ENCODE results near the gene NUP107. TPM values are rescaled to one million over a fixed set of nuclear protein-coding genes. Genes with fewer than 3 reads are reported as not detected.
"Not testable (repeated sequence)": the region's sequence is repeated elsewhere in the genome, so short reads cannot be mapped to it uniquely, and the experiment has no call there.

NUP107 gene
- total RNA-seq, result 80.7 and 86.8 TPM in 2 replicates
- long read RNA-seq, full-length matches to known transcripts, result 137 of 456 reads
- long read RNA-seq, partial matches to known transcripts, result 265 of 456 reads
- long read RNA-seq, other reads (novel, unspliced or antisense), result 54 of 456 reads

DNA sequence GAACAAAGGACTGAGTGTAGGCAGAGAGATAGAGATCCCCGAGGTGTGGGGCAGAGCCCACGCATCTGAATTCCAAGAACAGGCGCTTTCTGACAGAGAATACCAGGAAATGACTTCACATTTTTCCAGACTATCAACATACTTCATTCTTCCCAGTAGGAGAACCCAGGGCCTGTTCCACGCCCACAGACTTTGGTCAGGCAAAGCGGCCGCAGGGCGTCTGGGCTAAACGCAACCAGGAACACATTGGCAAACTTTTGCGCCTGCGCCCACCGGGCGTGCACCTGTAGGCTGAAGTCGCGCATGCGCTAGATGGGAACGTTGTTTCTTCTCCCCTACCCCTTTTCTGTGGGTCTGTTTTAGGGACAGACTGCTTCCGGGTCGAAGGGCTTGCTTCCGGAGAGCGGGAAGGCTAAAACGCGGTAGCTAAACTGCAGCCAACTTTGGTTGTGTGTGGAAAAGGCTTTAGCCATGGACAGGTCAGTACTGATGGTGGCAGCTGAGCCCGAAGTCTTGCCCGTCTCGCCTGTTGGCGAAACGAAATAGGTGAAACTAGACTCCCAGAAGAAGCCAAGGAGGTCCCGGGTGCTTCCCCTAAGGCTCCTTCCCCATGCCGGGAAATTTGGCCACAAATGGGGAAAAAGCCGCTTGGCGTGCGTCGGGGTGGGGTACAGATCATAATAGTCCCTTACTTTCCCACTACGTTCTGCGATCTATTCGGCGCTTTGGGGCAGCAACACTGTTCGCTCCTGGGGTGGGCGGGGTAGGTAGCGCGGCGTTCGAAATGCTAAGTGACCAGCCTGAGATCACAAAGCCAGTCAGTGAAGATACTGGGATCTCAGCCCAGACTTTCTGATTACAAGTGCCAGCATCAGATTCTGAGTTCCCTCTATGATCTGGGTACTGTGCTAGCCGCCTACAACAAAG lies at the start of gene NUP107:
Gene NUP107, plus strand, starts transcription at position 384 of the 927 bp plus-strand sequence. Its CDS starts 88 bp downstream, at position 472.
- Mint-ChIP-seq H3K36me3 (ENCODE audit: insufficient read depth) (peaks cover 2% of the 10 kb centered on the region), H3K27me3 (no peaks in the 10 kb centered on the region), H3K4me1 (ENCODE audit: low read depth) (peaks cover 16% of the 10 kb centered on the region), H3K9me3 (ENCODE audit: low read depth) (no peaks in the 10 kb centered on the region), H3K4me3 (ENCODE audit: low read depth) (peak within 1 kb of the TSS; percentile 97), H3K27ac (peak within 1 kb of the TSS; percentile 98)
- TF ChIP-seq, protein P1, sequence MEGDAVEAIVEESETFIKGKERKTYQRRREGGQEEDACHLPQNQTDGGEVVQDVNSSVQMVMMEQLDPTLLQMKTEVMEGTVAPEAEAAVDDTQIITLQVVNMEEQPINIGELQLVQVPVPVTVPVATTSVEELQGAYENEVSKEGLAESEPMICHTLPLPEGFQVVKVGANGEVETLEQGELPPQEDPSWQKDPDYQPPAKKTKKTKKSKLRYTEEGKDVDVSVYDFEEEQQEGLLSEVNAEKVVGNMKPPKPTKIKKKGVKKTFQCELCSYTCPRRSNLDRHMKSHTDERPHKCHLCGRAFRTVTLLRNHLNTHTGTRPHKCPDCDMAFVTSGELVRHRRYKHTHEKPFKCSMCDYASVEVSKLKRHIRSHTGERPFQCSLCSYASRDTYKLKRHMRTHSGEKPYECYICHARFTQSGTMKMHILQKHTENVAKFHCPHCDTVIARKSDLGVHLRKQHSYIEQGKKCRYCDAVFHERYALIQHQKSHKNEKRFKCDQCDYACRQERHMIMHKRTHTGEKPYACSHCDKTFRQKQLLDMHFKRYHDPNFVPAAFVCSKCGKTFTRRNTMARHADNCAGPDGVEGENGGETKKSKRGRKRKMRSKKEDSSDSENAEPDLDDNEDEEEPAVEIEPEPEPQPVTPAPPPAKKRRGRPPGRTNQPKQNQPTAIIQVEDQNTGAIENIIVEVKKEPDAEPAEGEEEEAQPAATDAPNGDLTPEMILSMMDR (IDR thresholded peaks at IDR 0.05; ENCODE audit: unreplicated experiment), result peak; percentile 28
- DNase-seq (ENCODE audit: low spot score, unreplicated experiment), result peak; percentile 99

DNA sequence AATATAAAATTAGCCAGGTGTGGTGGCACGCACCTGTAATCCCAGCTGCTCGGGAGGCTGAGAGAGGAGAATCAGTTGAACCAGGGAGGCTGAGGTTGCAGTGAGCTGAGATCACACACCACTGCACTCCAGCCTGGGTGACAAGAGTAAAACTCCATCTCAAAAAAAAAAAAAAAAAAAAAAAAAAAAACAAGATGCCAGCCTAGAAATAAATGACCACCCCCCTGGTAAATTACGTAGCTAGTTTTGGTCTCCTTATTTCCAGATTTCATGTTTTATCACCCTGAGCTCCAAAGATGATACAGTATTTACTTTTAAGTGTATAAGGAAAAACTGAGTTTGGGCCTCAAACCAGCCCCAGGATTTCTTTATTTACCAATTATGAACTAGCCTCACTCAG lies 49.3 kb upstream of the NUP107 start:
- H3K36me3 Mint-ChIP-seq (ENCODE audit: insufficient read depth); DNase-seq (ENCODE audit: low spot score, unreplicated experiment); H3K27ac Mint-ChIP-seq; H3K9me3 Mint-ChIP-seq (ENCODE audit: low read depth); H3K4me3 Mint-ChIP-seq (ENCODE audit: low read depth); H3K27me3 Mint-ChIP-seq: not testable (repeated sequence)
- H3K4me1 Mint-ChIP-seq (ENCODE audit: low read depth), result peaks cover 16% of the 10 kb centered on the region

DNA sequence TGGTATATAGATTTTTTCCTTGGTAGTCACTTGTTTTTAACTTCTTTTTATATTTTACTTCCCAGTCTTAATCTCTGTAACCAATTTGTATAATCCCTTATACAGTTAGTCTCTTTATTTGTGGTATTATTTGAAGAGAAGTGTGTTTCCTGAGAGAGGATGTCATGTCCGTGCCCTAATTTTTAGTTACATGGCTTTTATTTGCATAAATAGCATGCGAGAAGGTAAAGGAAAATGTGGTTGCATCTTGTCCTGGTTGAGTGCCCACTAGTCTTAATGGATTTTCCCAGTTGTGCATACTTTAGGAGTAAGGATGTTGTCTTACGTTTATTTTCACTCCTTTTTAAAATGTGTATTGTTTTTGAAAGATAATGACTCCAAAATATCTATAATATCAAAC lies 48.6 kb upstream of the NUP107 start:
- H3K4me1 Mint-ChIP-seq (ENCODE audit: low read depth), result peaks cover 16% of the 10 kb centered on the region
- H3K4me3 Mint-ChIP-seq (ENCODE audit: low read depth), result no peak overlapping the region
- no peaks in the 10 kb centered on the region for H3K27me3 Mint-ChIP-seq
- H3K36me3 Mint-ChIP-seq (ENCODE audit: insufficient read depth), result peaks cover 3% of the 10 kb centered on the region
- TF ChIP-seq, protein P1 (IDR thresholded peaks at IDR 0.05; ENCODE audit: unreplicated experiment), result no peak
- no peak for DNase-seq (ENCODE audit: low spot score, unreplicated experiment)
- no peaks in the 10 kb centered on the region for H3K9me3 Mint-ChIP-seq (ENCODE audit: low read depth)
- peak overlapping the region; percentile 36 for H3K27ac Mint-ChIP-seq

DNA sequence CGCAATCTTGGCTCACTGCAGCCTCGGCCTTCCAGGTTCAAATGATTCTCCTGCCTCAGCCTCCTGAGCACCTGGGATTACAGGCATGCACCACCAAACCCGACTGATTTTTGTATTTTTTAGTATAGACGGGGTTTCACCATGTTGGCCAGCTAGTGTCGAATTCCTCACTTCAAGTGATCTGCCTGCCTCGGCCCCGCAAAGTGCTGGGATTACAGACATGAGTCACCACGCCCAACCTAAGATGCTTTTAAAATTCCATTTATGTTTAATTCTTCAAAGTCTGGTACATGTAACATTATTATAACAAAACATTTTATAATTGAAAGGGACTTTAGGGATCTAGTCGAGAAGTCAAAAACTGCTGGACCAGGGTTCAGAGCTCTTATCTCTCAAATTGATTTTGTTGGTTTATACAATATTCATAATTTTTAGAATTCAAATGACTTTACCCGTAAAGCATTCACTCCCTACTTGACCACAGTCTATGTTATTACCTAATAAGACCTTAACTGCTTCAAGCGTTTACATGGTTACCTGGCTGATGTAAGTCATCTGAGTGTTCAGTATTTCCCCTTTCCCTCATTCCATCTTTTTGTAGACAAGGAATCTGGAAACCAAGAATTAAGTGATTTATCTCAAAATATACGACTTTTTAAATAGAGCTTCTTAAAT lies 47.9 kb upstream of the NUP107 start:
- no peak overlapping the region for H3K4me3 Mint-ChIP-seq (ENCODE audit: low read depth)
- no peaks in the 10 kb centered on the region for H3K9me3 Mint-ChIP-seq (ENCODE audit: low read depth)
- peaks cover 14% of the 10 kb centered on the region for H3K4me1 Mint-ChIP-seq (ENCODE audit: low read depth)
- peaks cover 4% of the 10 kb centered on the region for H3K36me3 Mint-ChIP-seq (ENCODE audit: insufficient read depth)
- TF ChIP-seq, protein P1 (IDR thresholded peaks at IDR 0.05; ENCODE audit: unreplicated experiment), result no peak
- no peak overlapping the region for H3K27ac Mint-ChIP-seq
- no peak for DNase-seq (ENCODE audit: low spot score, unreplicated experiment)
- H3K27me3 Mint-ChIP-seq, result no peaks in the 10 kb centered on the region

DNA sequence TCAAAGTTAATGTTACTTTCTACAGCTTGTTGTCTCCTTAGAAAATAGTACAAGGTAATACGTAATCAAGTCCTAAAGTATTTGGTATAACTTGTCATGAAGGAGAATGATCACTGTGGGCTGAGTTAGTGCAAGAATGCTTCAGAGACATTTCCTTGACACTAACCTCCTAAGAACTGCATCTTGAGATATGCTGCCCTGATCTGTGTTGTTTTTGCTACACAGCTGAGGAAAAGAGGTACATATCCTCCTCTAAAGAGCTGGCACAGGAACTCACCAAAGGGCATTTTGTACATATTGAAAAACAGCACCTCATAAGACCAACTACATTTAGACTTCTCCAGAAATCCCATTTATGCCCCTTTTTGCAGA lies 47.4 kb upstream of the NUP107 start:
- TF ChIP-seq, protein P1 (IDR thresholded peaks at IDR 0.05; ENCODE audit: unreplicated experiment), result no peak
- Mint-ChIP-seq H3K27ac (no peak overlapping the region), H3K4me1 (ENCODE audit: low read depth) (peaks cover 10% of the 10 kb centered on the region), H3K4me3 (ENCODE audit: low read depth) (no peak overlapping the region), H3K9me3 (ENCODE audit: low read depth) (no peaks in the 10 kb centered on the region), H3K27me3 (no peaks in the 10 kb centered on the region), H3K36me3 (ENCODE audit: insufficient read depth) (peaks cover 6% of the 10 kb centered on the region)
- DNase-seq (ENCODE audit: low spot score, unreplicated experiment), result no peak
